Natural killer cell (primary cell): ENCODE measurements around the gene MIER2. TPM values are rescaled to one million over a fixed set of nuclear protein-coding genes. Genes with fewer than 3 reads are reported as not detected.
"Not testable (repeated sequence)": the region's sequence is repeated elsewhere in the genome, so short reads cannot be mapped to it uniquely, and the experiment has no call there.

Experiments used
- ATAC-seq, 3 donors: fragments of 150-1000 bp in 2 of 3; fragments of 200-7000 bp in 1 of 3; cut with Tn5 transposase; 1 replicate in 1 of 3; 2 replicates in 2 of 3; pipeline ENCODE4 v1.10.0; 2021; ENCODE audit warnings: mild to moderate bottlenecking in 2 of 3, moderate library complexity in 2 of 3
- DNase-seq, 2 donors: peaks; one replicate each; pipeline versions ENCODE4 v3.0.0 to v3.0.0-alpha.2; 2013 to 2021; ENCODE audit warnings: mixed read lengths in 1 of 2
- H3K27ac ChIP-seq: one replicate; pipeline ENCODE4 v1.5.1; 2013; ENCODE audit warnings: mild to moderate bottlenecking, low read length
- H3K27me3 ChIP-seq: one replicate; pipeline ENCODE4 v1.6.1; 2013; ENCODE audit warnings: low read length; ENCODE audit not compliant: control insufficient read depth, insufficient read depth
- H3K36me3 ChIP-seq: one replicate; pipeline ENCODE4 v1.6.1; 2013; ENCODE audit warnings: low read length; ENCODE audit not compliant: control insufficient read depth, insufficient read depth
- H3K4me1 ChIP-seq: one replicate; pipeline ENCODE4 v1.6.1; 2013; ENCODE audit warnings: low read length; ENCODE audit not compliant: control insufficient read depth, insufficient read depth
- H3K4me3 ChIP-seq: one replicate; pipeline ENCODE4 v1.5.1; 2013; ENCODE audit warnings: low read length
- H3K9me3 ChIP-seq: one replicate; pipeline ENCODE4 v1.6.1; 2013; ENCODE audit warnings: low read length; ENCODE audit not compliant: control insufficient read depth, insufficient read depth
- H3K27ac Mint-ChIP-seq, 2 donors: one replicate each; pipeline ENCODE4 v1.8.0; 2022; ENCODE audit warnings: mild to moderate bottlenecking in 2 of 2, mixed read lengths in 2 of 2, moderate library complexity in 1 of 2
- H3K27me3 Mint-ChIP-seq, 2 donors: one replicate each; pipeline ENCODE4 v1.8.0; 2022; ENCODE audit warnings: low read depth in 2 of 2, mixed read lengths in 2 of 2
- H3K36me3 Mint-ChIP-seq: one replicate; pipeline ENCODE4 v1.8.0; 2022; ENCODE audit warnings: mixed read lengths
- H3K4me1 Mint-ChIP-seq, 2 donors: one replicate each; pipeline ENCODE4 v1.8.0; 2022; ENCODE audit warnings: mixed read lengths in 2 of 2
- H3K4me3 Mint-ChIP-seq: one replicate; pipeline ENCODE4 v1.8.0; 2022; ENCODE audit warnings: mild to moderate bottlenecking, moderate library complexity, mixed read lengths
- H3K9me3 Mint-ChIP-seq, 2 donors: one replicate each; pipeline ENCODE4 v1.8.0; 2022; ENCODE audit warnings: mixed read lengths in 2 of 2
- WGBS: methylation state at CpG from one replicate; pipeline ENCODE4 v1.1.7; 2013; ENCODE audit warnings: missing lambda C conversion rate; ENCODE audit not compliant: insufficient coverage; 5-methylcytosine and 5-hydroxymethylcytosine counted together
- intact Hi-C: fragments of 100-400 bp; cut with micrococcal nuclease; formaldehyde crosslinking; loops from one replicate; pipeline ENCODE4 v1.14.2; 2022
- total RNA-seq, 4 donors: library from RNA; stranded (reverse); fragments of 120-200 nt in 1 of 4; gene quantifications; one replicate each; pipeline versions ENCODE4 v1.2.3 to v1.2.4, GENCODE V29; 2013 to 2022
- TF ChIP-seq, protein P1 (sequence below): fragments of 200-600 bp; IDR thresholded peaks from one replicate; pipeline ENCODE4 v1.8.0; 2022; ENCODE audit warnings: antibody characterized with exemption

Gene MIER2
- total RNA-seq, 3 donors from 2014 or later (not counting 1 experiment from before 2014, with no cell fraction given): 14.8 to 17.7 (median 15.4) TPM

DNA sequence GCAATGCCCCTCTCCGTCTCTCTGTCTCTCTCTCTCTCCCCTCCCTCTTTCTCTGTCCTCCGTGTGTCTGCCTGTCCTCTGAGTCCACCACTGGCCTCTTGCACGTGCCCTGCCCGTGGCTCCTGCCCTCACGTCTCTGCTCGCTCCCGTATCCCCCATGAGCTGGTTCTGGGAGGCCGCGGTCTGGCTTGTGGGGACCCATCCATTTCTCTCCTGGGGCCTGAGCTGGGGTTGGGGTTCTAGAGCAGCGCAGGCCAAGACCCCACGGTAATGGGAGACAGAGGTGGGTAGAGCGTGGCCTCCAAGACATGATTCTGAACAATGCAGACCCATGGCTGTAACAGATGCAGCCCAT lies 45.3 kb upstream of the MIER2 start:
- Histone ChIP-seq H3K27me3 (no peaks in the 10 kb centered on the region), H3K4me1 (no peaks in the 10 kb centered on the region), H3K4me3 (no peak overlapping the region), H3K9me3 (no peaks in the 10 kb centered on the region), H3K36me3 (no peaks in the 10 kb centered on the region), H3K27ac (no peak overlapping the region)
- Mint-ChIP-seq H3K27me3 (peaks cover 13 to 17% of the 10 kb centered on the region in 2 donors), H3K27ac (no peak overlapping the region), H3K4me3 (no peak overlapping the region), H3K36me3 (no peaks in the 10 kb centered on the region), H3K4me1 (peaks cover 0 to 12% of the 10 kb centered on the region in 2 donors), H3K9me3 (peaks cover 4 to 5% of the 10 kb centered on the region in 2 donors)
- intact Hi-C loops: no loop called here
- 93% methylated on average over 12 of the region's 12 CpGs for WGBS
- DNase-seq (no peak), ATAC-seq (no peak)
- TF ChIP-seq, protein P1, sequence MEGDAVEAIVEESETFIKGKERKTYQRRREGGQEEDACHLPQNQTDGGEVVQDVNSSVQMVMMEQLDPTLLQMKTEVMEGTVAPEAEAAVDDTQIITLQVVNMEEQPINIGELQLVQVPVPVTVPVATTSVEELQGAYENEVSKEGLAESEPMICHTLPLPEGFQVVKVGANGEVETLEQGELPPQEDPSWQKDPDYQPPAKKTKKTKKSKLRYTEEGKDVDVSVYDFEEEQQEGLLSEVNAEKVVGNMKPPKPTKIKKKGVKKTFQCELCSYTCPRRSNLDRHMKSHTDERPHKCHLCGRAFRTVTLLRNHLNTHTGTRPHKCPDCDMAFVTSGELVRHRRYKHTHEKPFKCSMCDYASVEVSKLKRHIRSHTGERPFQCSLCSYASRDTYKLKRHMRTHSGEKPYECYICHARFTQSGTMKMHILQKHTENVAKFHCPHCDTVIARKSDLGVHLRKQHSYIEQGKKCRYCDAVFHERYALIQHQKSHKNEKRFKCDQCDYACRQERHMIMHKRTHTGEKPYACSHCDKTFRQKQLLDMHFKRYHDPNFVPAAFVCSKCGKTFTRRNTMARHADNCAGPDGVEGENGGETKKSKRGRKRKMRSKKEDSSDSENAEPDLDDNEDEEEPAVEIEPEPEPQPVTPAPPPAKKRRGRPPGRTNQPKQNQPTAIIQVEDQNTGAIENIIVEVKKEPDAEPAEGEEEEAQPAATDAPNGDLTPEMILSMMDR: no peak

DNA sequence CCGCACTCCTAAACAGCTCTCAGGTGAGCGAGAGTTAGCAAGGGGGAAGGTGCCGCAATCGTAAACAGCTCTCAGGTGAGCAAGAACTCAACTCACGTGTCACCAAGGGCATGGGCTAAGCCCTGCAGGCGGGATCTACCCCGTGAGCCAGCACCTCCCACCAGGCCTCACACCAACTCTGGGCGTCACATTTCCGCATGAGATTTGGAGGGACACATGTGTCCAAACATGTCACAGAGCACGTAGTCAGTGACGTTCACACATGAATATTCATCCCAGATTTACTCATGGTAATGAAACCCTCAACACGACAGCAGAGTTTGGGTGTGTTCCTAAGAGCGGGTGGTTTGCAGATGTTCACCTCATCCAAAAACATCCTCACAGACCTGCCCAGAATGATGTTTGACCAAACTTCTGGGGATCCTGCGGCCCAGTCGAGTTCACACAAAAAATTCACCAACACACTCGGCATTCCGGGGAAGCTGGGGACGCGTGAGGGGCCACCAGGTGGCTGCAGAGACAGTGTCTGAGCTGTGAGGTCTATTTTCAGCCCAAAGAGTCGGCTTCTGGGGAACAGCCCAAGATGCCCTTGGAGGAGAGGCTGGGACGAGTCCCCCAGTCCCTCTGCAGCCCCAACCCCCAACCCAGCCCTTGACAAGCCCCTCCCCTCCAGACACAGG lies 44.8 kb upstream of the MIER2 start:
- intact Hi-C loops: no loop called here
- Histone ChIP-seq H3K27me3 (peaks cover 2% of the 10 kb centered on the region), H3K4me3 (no peak overlapping the region), H3K27ac (no peak overlapping the region), H3K36me3 (no peaks in the 10 kb centered on the region), H3K9me3 (no peaks in the 10 kb centered on the region), H3K4me1 (no peaks in the 10 kb centered on the region)
- Mint-ChIP-seq H3K4me1 (peaks cover 0 to 12% of the 10 kb centered on the region in 2 donors), H3K27ac (no peak overlapping the region), H3K27me3 (peaks cover 15 to 20% of the 10 kb centered on the region in 2 donors), H3K4me3 (no peak overlapping the region), H3K36me3 (no peaks in the 10 kb centered on the region), H3K9me3 (peaks cover 4% of the 10 kb centered on the region in 2 donors)
- WGBS: 78% methylated on average over 21 of the region's 21 CpGs
- ATAC-seq (no peak), DNase-seq (no peak)
- TF ChIP-seq, protein P1: no peak

DNA sequence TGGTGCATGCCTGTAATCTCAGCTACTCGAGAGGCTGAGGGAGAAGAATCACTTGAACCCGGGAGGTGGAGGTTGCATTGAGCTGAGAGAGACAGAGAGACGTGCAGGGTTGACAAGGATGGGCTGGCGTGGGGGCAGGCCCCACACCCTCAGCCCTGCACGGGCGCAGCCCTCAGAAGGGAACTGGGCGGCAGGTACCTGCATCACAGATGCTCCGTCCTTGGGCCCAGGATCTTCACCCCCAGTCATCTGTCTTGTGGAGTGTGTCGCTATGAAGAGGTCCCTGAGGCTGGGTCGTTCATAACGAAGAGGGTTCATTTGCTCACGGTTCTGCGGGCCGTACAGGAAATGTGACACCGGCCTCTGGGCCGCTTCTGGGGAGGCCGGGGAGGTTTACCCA lies 44.1 kb upstream of the MIER2 start:
- Mint-ChIP-seq H3K36me3 (no peaks in the 10 kb centered on the region), H3K9me3 (peaks cover 4% of the 10 kb centered on the region in 2 donors), H3K4me3 (no peak overlapping the region), H3K4me1 (peaks cover 0 to 16% of the 10 kb centered on the region in 2 donors), H3K27ac (no peak overlapping the region), H3K27me3 (peaks cover 22 to 23% of the 10 kb centered on the region in 2 donors)
- DNase-seq (no peak), ATAC-seq (no peak)
- no peak overlapping the region for H3K4me3 ChIP-seq
- H3K4me1 ChIP-seq: no peaks in the 10 kb centered on the region
- no peaks in the 10 kb centered on the region for H3K36me3 ChIP-seq
- H3K27me3 ChIP-seq: peaks cover 7% of the 10 kb centered on the region
- no peaks in the 10 kb centered on the region for H3K9me3 ChIP-seq
- intact Hi-C loops: no loop called here
- TF ChIP-seq, protein P1: no peak
- H3K27ac ChIP-seq: no peak overlapping the region
- WGBS: 80% methylated on average over 17 of the region's 17 CpGs

DNA sequence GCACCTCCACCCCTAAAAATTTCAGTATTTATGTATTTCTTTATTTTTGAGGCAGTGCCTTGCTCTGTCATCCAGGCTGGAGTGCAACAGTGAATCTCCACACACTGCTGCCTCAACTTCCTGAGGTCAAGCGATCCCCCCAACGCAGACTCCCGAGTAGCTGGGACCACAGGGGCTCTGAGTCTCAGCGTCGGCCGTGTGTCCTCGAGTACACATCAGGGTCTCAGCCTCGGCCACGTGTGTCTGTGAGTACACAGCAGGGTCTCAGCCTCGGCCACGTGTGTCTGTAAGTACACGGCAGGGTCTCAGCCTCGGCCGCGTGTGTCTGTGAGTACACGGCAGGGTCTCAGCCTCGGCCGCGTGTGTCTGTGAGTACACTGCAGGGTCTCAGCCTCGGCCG lies 43.2 kb upstream of the MIER2 start:
- DNase-seq: no peak
- no peak overlapping the region for H3K4me3 ChIP-seq
- Mint-ChIP-seq H3K4me1 (peaks cover 0 to 14% of the 10 kb centered on the region in 2 donors), H3K36me3 (no peaks in the 10 kb centered on the region), H3K4me3 (no peak overlapping the region), H3K27ac (no peak overlapping the region), H3K27me3 (peaks cover 28 to 31% of the 10 kb centered on the region in 2 donors), H3K9me3 (no peaks in the 10 kb centered on the region)
- peaks cover 14% of the 10 kb centered on the region for H3K27me3 ChIP-seq
- no peaks in the 10 kb centered on the region for H3K36me3 ChIP-seq
- H3K4me1 ChIP-seq: no peaks in the 10 kb centered on the region
- TF ChIP-seq, protein P1: no peak
- 87% methylated on average over 14 of the region's 21 CpGs for WGBS
- no peaks in the 10 kb centered on the region for H3K9me3 ChIP-seq
- no peak overlapping the region for H3K27ac ChIP-seq
- no peak for ATAC-seq
- intact Hi-C loops: no loop called here

DNA sequence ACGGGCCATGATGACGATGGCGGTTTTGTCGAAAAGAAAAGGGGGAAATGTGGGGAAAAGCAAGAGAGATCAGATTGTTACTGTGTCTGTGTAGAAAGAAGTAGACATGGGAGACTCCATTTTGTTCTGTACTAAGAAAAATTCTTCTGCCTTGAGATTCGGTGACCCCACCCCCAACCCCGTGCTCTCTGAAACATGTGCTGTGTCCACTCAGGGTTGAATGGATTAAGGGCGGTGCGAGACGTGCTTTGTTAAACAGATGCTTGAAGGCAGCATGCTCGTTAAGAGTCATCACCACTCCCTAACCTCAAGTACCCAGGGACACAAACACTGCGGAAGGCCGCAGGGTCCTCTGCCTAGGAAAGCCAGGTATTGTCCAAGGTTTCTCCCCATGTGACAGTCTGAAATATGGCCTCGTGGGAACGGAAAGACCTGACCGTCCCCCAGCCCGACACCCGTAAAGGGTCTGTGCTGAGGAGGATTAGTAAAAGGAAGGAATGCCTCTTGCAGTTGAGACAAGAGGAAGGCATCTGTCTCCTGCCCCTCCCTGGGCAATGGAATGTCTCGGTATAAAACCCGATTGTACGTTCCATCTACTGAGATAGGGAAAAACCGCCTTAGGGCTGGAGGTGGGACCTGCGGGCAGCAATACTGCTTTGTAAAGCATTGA lies 42.2 kb upstream of the MIER2 start:
- H3K27me3 ChIP-seq: peaks cover 14% of the 10 kb centered on the region
- H3K27ac Mint-ChIP-seq, H3K36me3 ChIP-seq, H3K4me3 Mint-ChIP-seq, H3K36me3 Mint-ChIP-seq, DNase-seq, H3K9me3 Mint-ChIP-seq, H3K4me1 ChIP-seq, intact Hi-C loops, ATAC-seq, H3K4me3 ChIP-seq, H3K27ac ChIP-seq, H3K9me3 ChIP-seq: not testable (repeated sequence)
- H3K4me1 Mint-ChIP-seq: peaks cover 0 to 15% of the 10 kb centered on the region in 2 donors
- 7% methylated on average over 2 of the region's 22 CpGs for WGBS
- peaks cover 34 to 36% of the 10 kb centered on the region in 2 donors for H3K27me3 Mint-ChIP-seq
